WTC11 (cell line): Measurements from ENCODE around the gene MXD3. TPM values are rescaled to one million over a fixed set of nuclear protein-coding genes. Genes with fewer than 3 reads are reported as not detected.

ENCODE experiments used
- ATAC-seq: fragments of 200-7000 bp; cut with Tn5 transposase; 2 replicates; pipeline ENCODE4 v1.10.0; 2021; ENCODE audit warnings: mild to moderate bottlenecking, moderate library complexity
- CTCF ChIA-PET: fragments of 300-600 bp; sonication (Branson Sonifier 250); formaldehyde crosslinking; loops from one replicate; lab custom pipeline; 2021; ENCODE audit warnings: antibody characterized with exemption; lab: Charles Lee
- POLR2A ChIA-PET: fragments of 350-600 bp; sonication (Branson Sonifier 250); formaldehyde crosslinking; loops from one replicate; lab custom pipeline; 2021; ENCODE audit warnings: antibody characterized with exemption; lab: Charles Lee
- DNase-seq: peaks from one replicate; pipeline ENCODE4 v3.0.0; 2021; ENCODE audit warnings: low spot score
- H3K27ac Mint-ChIP-seq: 2 replicates; pipeline ENCODE4 v1.8.0; 2021; ENCODE audit warnings: mixed read lengths
- H3K27me3 Mint-ChIP-seq: 2 replicates; pipeline ENCODE4 v1.8.0; 2021; ENCODE audit warnings: low read depth, mild to moderate bottlenecking, moderate library complexity, mixed read lengths
- H3K36me3 Mint-ChIP-seq: 2 replicates; pipeline ENCODE4 v1.8.0; 2021; ENCODE audit warnings: mixed read lengths
- H3K4me1 Mint-ChIP-seq: 2 replicates; pipeline ENCODE4 v1.8.0; 2022; ENCODE audit warnings: mixed read lengths
- H3K4me3 Mint-ChIP-seq: 2 replicates; pipeline ENCODE4 v1.8.0; 2021; ENCODE audit warnings: mild to moderate bottlenecking, moderate library complexity, mixed read lengths
- H3K9me3 Mint-ChIP-seq: 2 replicates; pipeline ENCODE4 v1.8.0; 2021; ENCODE audit warnings: mixed read lengths
- ARID4B ChIP-seq: sonication (generic); formaldehyde crosslinking; IDR thresholded peaks from 2 replicates; pipeline ENCODE4 v1.8.0; 2023; ENCODE audit warnings: missing genetic modification reagents, mild to moderate bottlenecking, borderline replicate concordance
- ATF1 ChIP-seq: sonication (generic); formaldehyde crosslinking; IDR thresholded peaks from 2 replicates; pipeline ENCODE4 v1.8.1; 2023; ENCODE audit warnings: mild to moderate bottlenecking, moderate library complexity, missing genetic modification reagents
- CBFB ChIP-seq: sonication (generic); formaldehyde crosslinking; IDR thresholded peaks from 2 replicates; pipeline ENCODE4 v1.8.1; 2022; ENCODE audit warnings: mild to moderate bottlenecking, low read depth, missing genetic modification reagents
- HMGXB4 ChIP-seq: sonication (generic); formaldehyde crosslinking; IDR thresholded peaks from 2 replicates; pipeline ENCODE4 v1.8.1; 2023; ENCODE audit warnings: mild to moderate bottlenecking, moderate library complexity, missing genetic modification reagents
- JAZF1 ChIP-seq: fragments of 250-450 bp; sonication (Bioruptor Pico); IDR thresholded peaks from 2 replicates; pipeline ENCODE4 v1.9.0; 2021; ENCODE audit warnings: moderate library complexity, mild to moderate bottlenecking, inconsistent platforms
- NR1H2 ChIP-seq: sonication (generic); formaldehyde crosslinking; IDR thresholded peaks from 2 replicates; pipeline ENCODE4 v1.9.0; 2021; ENCODE audit warnings: mild to moderate bottlenecking, moderate library complexity, missing genetic modification reagents
- NR3C1 ChIP-seq: sonication (generic); formaldehyde crosslinking; conservative IDR thresholded peaks from 2 replicates; pipeline ENCODE4 v1.8.1; 2023; ENCODE audit warnings: low read depth, mild to moderate bottlenecking, missing genetic modification reagents
- PRDM15 ChIP-seq: sonication (generic); formaldehyde crosslinking; IDR thresholded peaks from 2 replicates; pipeline ENCODE4 v1.8.0; 2022; ENCODE audit warnings: missing genetic modification reagents
- SP1 ChIP-seq: sonication (generic); formaldehyde crosslinking; conservative IDR thresholded peaks from 2 replicates; pipeline ENCODE4 v1.8.1; 2022; ENCODE audit warnings: missing genetic modification reagents
- TCF7 ChIP-seq: sonication (generic); formaldehyde crosslinking; IDR thresholded peaks from 2 replicates; pipeline ENCODE4 v1.8.0; 2022; ENCODE audit warnings: mild to moderate bottlenecking, low read depth, missing genetic modification reagents, moderate library complexity
- ZNF281 ChIP-seq: sonication (generic); formaldehyde crosslinking; IDR thresholded peaks from 2 replicates; pipeline ENCODE4 v1.8.0; 2023; ENCODE audit warnings: mild to moderate bottlenecking, missing genetic modification reagents
- ZNF532 ChIP-seq: fragments of 250-450 bp; sonication (Bioruptor Pico); IDR thresholded peaks from 2 replicates; pipeline ENCODE4 v1.9.0; 2021; ENCODE audit warnings: mild to moderate bottlenecking, borderline replicate concordance
- ZNF671 ChIP-seq: fragments of 250-450 bp; sonication (Bioruptor Pico); IDR thresholded peaks from 2 replicates; pipeline ENCODE4 v1.8.0; 2021; ENCODE audit warnings: mild to moderate bottlenecking
- total RNA-seq: library from RNA; stranded (reverse); gene quantifications from 3 replicates; pipeline ENCODE4 v1.2.3, GENCODE V29; 2021

The MXD3 gene
- total RNA-seq, 1 experiment from 2014 or later, result 25.7 TPM

- H3K9me3 Mint-ChIP-seq, result no peaks in the 10 kb centered on the region
- peak overlapping the region; percentile 91 for H3K27ac Mint-ChIP-seq
- peaks cover 11% of the 10 kb centered on the region for H3K4me1 Mint-ChIP-seq
- peaks cover 86% of the 10 kb centered on the region for H3K36me3 Mint-ChIP-seq
- TF ChIP-seq JAZF1, result no peak
- no peak for TF ChIP-seq SP1 (CRISPR knock-in tag)
- TF ChIP-seq NR3C1 (CRISPR knock-in tag), result no peak
- no peak for TF ChIP-seq ZNF532 (CRISPR knock-in tag)
- no peak for TF ChIP-seq TCF7
- TF ChIP-seq CBFB (CRISPR knock-in tag), result no peak
- TF ChIP-seq PRDM15 (CRISPR knock-in tag), result no peak
- no peak for TF ChIP-seq HMGXB4 (CRISPR knock-in tag)
- no peak for TF ChIP-seq ZNF281 (CRISPR knock-in tag)
- TF ChIP-seq ZNF671 (CRISPR knock-in tag), result no peak
- TF ChIP-seq ARID4B (CRISPR knock-in tag), result no peak
- TF ChIP-seq NR1H2, result no peak
- TF ChIP-seq ATF1, result no peak
- H3K27me3 Mint-ChIP-seq, result no peaks in the 10 kb centered on the region
- CTCF ChIA-PET, result no interaction called here
- DNase-seq (no peak), ATAC-seq (no peak)
- H3K4me3 Mint-ChIP-seq, result no peak overlapping the region
- POLR2A ChIA-PET, result no interaction called here
Observed at GRCh38 chr5:177269232-177269895, 42.3 kb downstream of the MXD3 start.
